Activated CD4-positive, alpha-beta memory T cell treated with anti-CD3 and anti-CD28 coated beads, Interleukin-2, amount 10 ng/mL, durations not matched to agents 7 days and 5 days (primary cell): ENCODE measurements around the gene GSK3A. TPM values are rescaled to one million over a fixed set of nuclear protein-coding genes. Genes with fewer than 3 reads are reported as not detected.

Experiments
- CTCF ChIA-PET: fragments of 350-600 bp; sonication (Branson Sonifier 250); formaldehyde crosslinking; loops from one replicate; lab custom pipeline; 2021; ENCODE audit warnings: antibody characterized with exemption, inconsistent platforms; lab: Charles Lee
- POLR2A ChIA-PET: fragments of 350-600 bp; sonication (Branson Sonifier 250); formaldehyde crosslinking; loops from one replicate; lab custom pipeline; 2021; ENCODE audit warnings: antibody characterized with exemption; lab: Charles Lee
- DNase-seq: peaks from one replicate; pipeline ENCODE4 v3.0.0-alpha.2; 2020
- H3K27ac Mint-ChIP-seq: one replicate; pipeline ENCODE4 v1.8.0; 2021; ENCODE audit warnings: mild to moderate bottlenecking, mixed read lengths
- H3K27me3 Mint-ChIP-seq: one replicate; pipeline ENCODE4 v1.8.0; 2021; ENCODE audit warnings: mixed read lengths
- H3K36me3 Mint-ChIP-seq: one replicate; pipeline ENCODE4 v1.8.0; 2021; ENCODE audit warnings: low read depth, mixed read lengths
- H3K4me1 Mint-ChIP-seq: one replicate; pipeline ENCODE4 v1.8.0; 2021; ENCODE audit warnings: mixed read lengths
- H3K4me3 Mint-ChIP-seq: one replicate; pipeline ENCODE4 v1.8.0; 2021; ENCODE audit warnings: mild to moderate bottlenecking, mixed read lengths
- H3K9me3 Mint-ChIP-seq: one replicate; pipeline ENCODE4 v1.8.0; 2021; ENCODE audit warnings: mixed read lengths
- total RNA-seq, 2 experiments: library from RNA; stranded (reverse); gene quantifications; one replicate each; pipeline ENCODE4 v1.2.3, GENCODE V29; 2021

The GSK3A gene
- total RNA-seq, 2 experiments from 2014 or later, result 48.9 to 50.7 TPM

GRCh38 chr19:42285541-42285941 lies 43.1 kb upstream of the GSK3A start:
- H3K27ac Mint-ChIP-seq, result peak overlapping the region; percentile 44
- POLR2A ChIA-PET, result interaction anchor here (0.7 to 1.9 kb wide), 5 partner anchors 9 to 152 kb away, joined by 3 to 10 read pairs (median 4); partner anchors contain the start of gene CIC

GRCh38 chr19:42284591-42285341 lies 42.4 kb upstream of the GSK3A start:
- Mint-ChIP-seq H3K27ac (peak overlapping the region; percentile 80), H3K4me1 (peaks cover 18% of the 10 kb centered on the region), H3K4me3 (peak overlapping the region; percentile 87), H3K36me3 (peaks cover 21% of the 10 kb centered on the region), H3K9me3 (no peaks in the 10 kb centered on the region), H3K27me3 (no peaks in the 10 kb centered on the region)
- POLR2A ChIA-PET, result interaction anchor here (0.6 to 1.9 kb wide), 14 partner anchors 10 to 151 kb away, joined by 3 to 10 read pairs (median 3); partner anchors contain the start of genes CIC, PAFAH1B3 and PRR19
- peak; percentile 33 for DNase-seq
- CTCF ChIA-PET, result interaction anchor here (0.8 to 1.5 kb wide), 4 partner anchors 10 to 174 kb away, joined by 3 to 4 read pairs (median 3); partner anchors contain the start of gene GSK3A

More at GRCh38 chr19:42285541-42285941, 43.1 kb upstream of the GSK3A start:
- H3K36me3 Mint-ChIP-seq, result peaks cover 22% of the 10 kb centered on the region
- H3K4me1 Mint-ChIP-seq, result peaks cover 18% of the 10 kb centered on the region
- no peaks in the 10 kb centered on the region for H3K9me3 Mint-ChIP-seq
- peak overlapping the region; percentile 87 for H3K4me3 Mint-ChIP-seq
- H3K27me3 Mint-ChIP-seq, result no peaks in the 10 kb centered on the region
- DNase-seq, result no peak
- CTCF ChIA-PET, result interaction anchor here (0.8 to 1.5 kb wide), 3 partner anchors 9 to 43 kb away, joined by 3 to 4 read pairs (median 3); partner anchors contain the start of gene GSK3A

- no peaks in the 10 kb centered on the region for H3K9me3 Mint-ChIP-seq
- H3K27ac Mint-ChIP-seq, result no peak overlapping the region
- no peak overlapping the region for H3K4me3 Mint-ChIP-seq
- ChIA-PET CTCF (interaction anchor here (1.1 to 1.5 kb wide), 2 partner anchors 11 to 173 kb away, joined by 3 to 4 read pairs; no protein-coding TSS in a partner anchor), POLR2A (interaction anchor here (0.6 to 1.9 kb wide), 12 partner anchors 10 to 151 kb away, joined by 3 to 10 read pairs (median 3); partner anchors contain the start of genes CIC, PAFAH1B3 and PRR19)
- H3K36me3 Mint-ChIP-seq, result peaks cover 16% of the 10 kb centered on the region
- peaks cover 25% of the 10 kb centered on the region for H3K4me1 Mint-ChIP-seq
- H3K27me3 Mint-ChIP-seq, result no peaks in the 10 kb centered on the region
- peak; percentile 86 for DNase-seq
Measured at GRCh38 chr19:42284066-42284501, 41.7 kb upstream of the GSK3A start.

GRCh38 chr19:42283188-42284065 lies 41.0 kb upstream of the GSK3A start:
- H3K36me3 Mint-ChIP-seq, result peaks cover 19% of the 10 kb centered on the region
- H3K27ac Mint-ChIP-seq, result no peak overlapping the region
- peaks cover 31% of the 10 kb centered on the region for H3K4me1 Mint-ChIP-seq
- DNase-seq, result peak; percentile 97
- H3K9me3 Mint-ChIP-seq, result no peaks in the 10 kb centered on the region
- ChIA-PET CTCF (interaction anchor here (1.4 to 1.8 kb wide), 2 partner anchors 40 to 151 kb away, joined by 5 to 6 read pairs; partner anchors contain the start of gene POU2F2), POLR2A (interaction anchor here (0.8 to 10.0 kb wide), 14 partner anchors 9 to 399 kb away, joined by 3 to 106 read pairs (median 3); partner anchors contain the start of genes CIC, GSK3A, PAFAH1B3 and PRR19)
- no peak overlapping the region for H3K4me3 Mint-ChIP-seq
- no peaks in the 10 kb centered on the region for H3K27me3 Mint-ChIP-seq

GRCh38 chr19:42282819-42283187 lies 40.4 kb upstream of the GSK3A start:
- no peak overlapping the region for H3K4me3 Mint-ChIP-seq

GRCh38 chr19:42281827-42282762 lies 39.7 kb upstream of the GSK3A start:
- DNase-seq, result no peak
- ChIA-PET CTCF (interaction anchor here (1.1 to 1.8 kb wide), 3 partner anchors 39 to 150 kb away, joined by 4 to 6 read pairs (median 5); partner anchors contain the start of gene POU2F2), POLR2A (interaction anchor here (0.9 to 10.0 kb wide), 11 partner anchors 7 to 398 kb away, joined by 3 to 106 read pairs (median 3); partner anchors contain the start of genes GSK3A, PAFAH1B3, PRR19 and ZNF526)

More at GRCh38 chr19:42282819-42283187, 40.4 kb upstream of the GSK3A start:
- Mint-ChIP-seq H3K27me3 (no peaks in the 10 kb centered on the region), H3K36me3 (peaks cover 23% of the 10 kb centered on the region), H3K27ac (no peak overlapping the region), H3K9me3 (no peaks in the 10 kb centered on the region), H3K4me1 (peaks cover 35% of the 10 kb centered on the region)
- ChIA-PET CTCF (interaction anchor here (1.4 to 1.8 kb wide), 2 partner anchors 40 to 150 kb away, joined by 5 to 6 read pairs; partner anchors contain the start of gene POU2F2), POLR2A (interaction anchor here (0.9 to 10.0 kb wide), 12 partner anchors 8 to 399 kb away, joined by 3 to 106 read pairs (median 3); partner anchors contain the start of genes GSK3A, PAFAH1B3, PRR19 and ZNF526)
- no peak for DNase-seq

GRCh38 chr19:42281146-42281826 lies 38.9 kb upstream of the GSK3A start:
- Mint-ChIP-seq H3K4me3 (no peak overlapping the region), H3K36me3 (peaks cover 20% of the 10 kb centered on the region), H3K4me1 (peaks cover 49% of the 10 kb centered on the region), H3K27me3 (no peaks in the 10 kb centered on the region), H3K9me3 (no peaks in the 10 kb centered on the region), H3K27ac (no peak overlapping the region)
- ChIA-PET POLR2A (interaction anchor here (1.3 to 10.0 kb wide), 5 partner anchors 11 to 158 kb away, joined by 6 to 106 read pairs (median 21); partner anchors contain the start of gene GSK3A), CTCF (interaction anchor here (1.1 to 3.4 kb wide), 5 partner anchors 38 to 171 kb away, joined by 4 to 64 read pairs (median 23); partner anchors contain the start of genes GSK3A and POU2F2)
- peak; percentile 34 for DNase-seq

More at GRCh38 chr19:42281827-42282762, 39.7 kb upstream of the GSK3A start:
- Mint-ChIP-seq H3K4me3 (no peak overlapping the region), H3K27me3 (no peaks in the 10 kb centered on the region), H3K27ac (no peak overlapping the region), H3K9me3 (no peaks in the 10 kb centered on the region), H3K4me1 (peaks cover 42% of the 10 kb centered on the region), H3K36me3 (peaks cover 17% of the 10 kb centered on the region)

GRCh38 chr19:42280815-42281145 lies 38.4 kb upstream of the GSK3A start:
- Mint-ChIP-seq H3K27me3 (no peaks in the 10 kb centered on the region), H3K36me3 (peaks cover 20% of the 10 kb centered on the region), H3K4me3 (no peak overlapping the region), H3K27ac (no peak overlapping the region), H3K9me3 (no peaks in the 10 kb centered on the region), H3K4me1 (peaks cover 49% of the 10 kb centered on the region)
- ChIA-PET CTCF (interaction anchor here (2.6 to 3.4 kb wide), 3 partner anchors 38 to 171 kb away, joined by 23 to 64 read pairs (median 45); partner anchors contain the start of genes GSK3A and POU2F2), POLR2A (interaction anchor here (1.0 to 10.0 kb wide), 7 partner anchors 11 to 158 kb away, joined by 3 to 106 read pairs (median 10); partner anchors contain the start of genes CIC and GSK3A)
- DNase-seq, result no peak

GRCh38 chr19:42279902-42280814 lies 37.8 kb upstream of the GSK3A start:
- H3K27me3 Mint-ChIP-seq, result no peaks in the 10 kb centered on the region
- H3K4me3 Mint-ChIP-seq, result no peak overlapping the region
- ChIA-PET POLR2A (interaction anchor here (0.8 to 10.0 kb wide), 17 partner anchors 9 to 157 kb away, joined by 3 to 106 read pairs (median 5); partner anchors contain the start of genes CIC, GSK3A and ZNF526), CTCF (interaction anchor here (0.6 to 3.4 kb wide), 22 partner anchors 10 to 170 kb away, joined by 3 to 64 read pairs (median 8); partner anchors contain the start of genes CIC, DEDD2, ERF and GSK3A)
- H3K36me3 Mint-ChIP-seq, result peaks cover 23% of the 10 kb centered on the region
- H3K9me3 Mint-ChIP-seq, result no peaks in the 10 kb centered on the region
- peak; percentile 90 for DNase-seq
- peaks cover 47% of the 10 kb centered on the region for H3K4me1 Mint-ChIP-seq
- H3K27ac Mint-ChIP-seq, result peak overlapping the region; percentile 84
